Stimulated activated CD4-positive, alpha-beta T cell treated with anti-CD3 and anti-CD28 coated beads, TNF-alpha, amount 100 ng/mL, for 48 hours (primary cell): ENCODE measurements around the gene GCN1.
A peak's percentile ranks its signal among the peaks of the same experiment; 100 is the strongest.

ENCODE experiments used
- DNase-seq, 3 donors: peaks; one replicate each; pipeline ENCODE4 v3.0.0-alpha.2; 2020; ENCODE audit warnings: low read depth in 3 of 3

GCN1 gene

DNA sequence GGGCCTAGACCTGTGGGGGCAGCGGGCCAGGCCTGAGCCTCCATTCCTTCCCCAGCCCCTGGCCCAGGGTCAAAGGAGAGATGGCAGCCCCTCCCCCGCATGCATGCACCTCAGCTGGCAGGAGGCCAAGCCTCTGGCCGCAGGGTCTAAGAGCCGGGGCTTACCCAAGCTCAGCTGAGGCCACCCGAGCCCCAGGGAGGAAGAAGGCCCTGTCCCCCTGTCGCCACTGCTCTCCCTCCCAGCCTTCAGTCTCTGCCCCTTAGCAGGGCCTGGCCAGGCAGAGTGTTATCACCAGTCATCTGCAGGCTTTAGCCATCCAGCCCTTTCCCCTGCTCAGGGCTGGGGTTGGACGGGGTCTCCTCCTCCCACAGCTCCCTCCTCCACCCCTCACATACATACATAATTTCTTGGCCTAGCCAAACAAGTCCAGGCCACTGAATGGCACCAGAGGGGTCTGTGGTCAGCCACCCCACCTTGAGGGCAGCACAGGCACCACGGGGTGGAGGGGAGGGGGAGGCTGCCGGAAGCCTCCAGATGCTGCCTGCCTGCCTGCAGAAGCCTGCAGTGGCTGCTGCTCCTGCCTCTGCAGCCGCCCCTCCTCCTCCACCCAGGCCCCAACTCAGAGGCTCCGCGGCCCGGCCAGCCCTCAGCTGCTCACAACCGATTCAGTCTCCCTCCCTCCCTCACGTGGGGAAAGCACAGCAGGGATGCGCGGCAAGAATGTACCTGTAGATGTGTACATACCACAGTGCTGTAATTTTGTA lies 100.7 kb downstream of the GCN1 start:
- no peak for DNase-seq

DNA sequence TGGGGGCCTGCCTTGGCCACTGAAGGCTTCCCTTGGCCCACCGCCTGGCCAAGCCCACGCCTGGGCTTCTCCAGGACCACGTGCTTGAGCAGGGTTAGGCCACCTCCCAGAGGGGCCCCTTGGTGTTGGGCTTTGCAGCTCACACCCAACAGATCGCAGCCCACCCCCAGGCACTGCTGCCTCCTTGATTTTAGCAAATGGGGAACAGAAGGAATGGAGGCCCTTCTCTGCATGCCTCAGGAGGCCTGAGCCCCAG lies 101.3 kb downstream of the GCN1 start:
- no peak for DNase-seq

DNA sequence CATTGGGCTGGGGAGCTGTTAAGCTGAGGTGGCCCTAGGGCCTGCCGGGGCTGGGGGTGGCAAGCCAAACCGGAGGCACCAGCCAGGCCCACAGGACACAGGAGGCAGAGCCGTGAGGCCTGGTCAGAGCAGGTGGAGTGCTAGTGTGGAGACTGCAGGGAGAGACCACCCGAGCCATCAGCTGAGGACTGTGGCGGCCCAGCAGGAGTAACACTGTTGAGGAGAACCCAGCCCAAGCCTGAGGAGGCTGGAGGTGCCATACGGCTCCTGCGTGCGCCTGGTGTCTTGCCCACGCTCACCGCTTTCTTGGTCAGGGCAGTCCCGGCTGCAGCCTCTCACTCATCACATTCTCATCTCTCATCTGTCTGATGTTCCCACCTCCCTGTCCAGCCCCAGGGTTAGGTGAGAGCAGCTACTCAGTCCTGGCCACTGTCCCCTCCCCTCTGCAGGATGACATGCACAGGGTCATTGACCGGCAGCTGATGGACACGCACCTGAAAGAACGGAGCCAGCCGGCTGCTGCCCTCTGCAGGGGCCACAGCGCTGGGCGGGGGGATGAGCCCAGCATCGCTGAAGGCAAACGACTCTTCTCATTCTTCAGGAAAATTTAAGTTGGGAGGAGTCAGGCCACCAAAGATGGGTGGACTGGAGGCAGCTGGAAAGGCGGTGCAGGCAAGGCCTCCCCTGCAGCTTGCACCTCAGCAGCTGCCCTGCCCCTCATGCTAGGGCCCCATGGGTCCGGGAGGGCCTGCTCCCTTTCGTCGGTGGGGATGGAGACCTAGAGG lies 101.8 kb downstream of the GCN1 start:
- DNase-seq = no peak

DNA sequence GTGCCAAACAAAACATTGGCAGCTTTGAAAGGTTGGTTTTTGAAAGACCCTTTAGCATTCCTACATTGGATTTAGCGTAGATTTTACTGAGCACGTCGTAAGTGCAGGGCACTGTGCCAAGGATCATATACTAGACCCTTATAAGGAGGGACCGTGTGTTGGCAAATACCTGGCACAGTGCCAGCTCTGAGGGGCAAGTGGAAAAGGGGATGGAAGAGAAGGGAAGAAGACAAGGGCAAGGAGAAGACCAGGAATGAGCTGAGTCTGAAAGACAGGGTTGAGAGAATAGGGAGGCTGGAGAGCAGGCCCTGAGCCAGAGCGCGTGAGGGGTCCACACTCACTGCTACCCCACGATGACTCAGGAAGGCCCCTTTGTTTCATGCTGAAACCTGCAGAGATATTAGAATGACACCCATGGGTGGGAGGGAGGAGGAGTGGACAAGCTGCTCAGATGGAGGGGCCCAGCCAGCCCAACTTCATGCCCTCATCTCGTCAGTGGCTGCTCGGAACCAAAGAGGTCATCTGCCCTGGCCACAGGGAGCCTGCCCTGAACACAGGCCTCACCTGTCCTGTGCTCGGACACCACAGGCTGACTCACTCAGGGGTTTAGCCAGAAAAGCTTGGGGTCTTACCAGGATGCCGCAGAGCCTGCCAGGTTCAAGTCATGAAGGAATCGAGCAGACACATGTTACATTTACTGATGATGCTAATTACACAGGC lies 103.0 kb downstream of the GCN1 start:
- no peak for DNase-seq

DNA sequence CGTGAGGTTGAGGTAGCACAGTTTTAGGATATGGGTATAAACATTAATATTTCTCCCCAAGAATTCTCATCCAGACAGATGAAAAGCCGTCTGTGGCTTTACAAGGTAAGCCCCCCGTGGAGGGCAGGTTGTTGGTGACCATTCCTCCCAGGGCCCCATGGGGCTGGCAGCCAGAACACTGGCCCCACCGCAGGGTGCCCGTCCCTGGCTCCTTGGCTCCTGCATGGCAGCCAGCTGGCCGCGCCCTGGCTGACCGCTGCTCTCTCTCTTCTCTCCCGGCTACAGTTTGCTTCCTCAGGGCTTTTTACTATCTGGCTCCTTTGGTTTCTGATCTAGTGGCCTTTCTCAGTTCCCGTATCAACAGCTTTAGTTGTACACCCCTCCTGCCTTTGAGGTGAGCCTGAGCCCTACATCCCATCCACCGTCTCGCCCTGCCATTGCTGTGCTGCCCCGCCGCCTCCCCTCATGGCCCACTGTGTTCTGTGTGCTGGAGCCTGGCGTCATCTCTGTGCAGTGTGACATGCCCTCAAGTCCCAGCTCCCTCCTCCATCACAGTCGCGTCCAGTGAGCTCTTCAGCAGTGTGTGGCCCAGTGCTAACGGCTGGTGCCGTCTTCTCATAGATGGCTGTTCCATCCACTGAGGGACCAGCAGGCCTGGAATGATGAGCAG lies 103.8 kb downstream of the GCN1 start:
- DNase-seq = no peak

DNA sequence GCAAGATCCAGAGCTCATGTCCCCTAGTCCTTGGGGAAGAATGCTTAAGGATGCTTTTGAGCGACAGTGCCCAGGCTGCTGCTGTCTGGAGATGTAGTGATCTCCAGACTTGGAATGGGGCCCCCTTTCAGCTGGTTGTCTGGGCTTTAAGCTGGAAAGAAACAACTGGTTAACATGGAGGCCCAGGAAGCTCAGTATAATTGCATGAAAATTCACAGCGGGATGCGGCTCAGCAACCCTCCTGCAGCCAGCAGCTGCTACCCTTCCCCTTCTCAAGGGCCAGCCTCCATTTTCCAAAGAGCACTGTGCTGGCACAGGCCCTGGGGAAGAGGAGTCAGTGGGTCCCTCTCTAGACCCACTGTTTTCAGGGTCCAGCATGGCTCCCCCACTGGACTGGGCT lies 104.3 kb downstream of the GCN1 start:
- DNase-seq = no peak

DNA sequence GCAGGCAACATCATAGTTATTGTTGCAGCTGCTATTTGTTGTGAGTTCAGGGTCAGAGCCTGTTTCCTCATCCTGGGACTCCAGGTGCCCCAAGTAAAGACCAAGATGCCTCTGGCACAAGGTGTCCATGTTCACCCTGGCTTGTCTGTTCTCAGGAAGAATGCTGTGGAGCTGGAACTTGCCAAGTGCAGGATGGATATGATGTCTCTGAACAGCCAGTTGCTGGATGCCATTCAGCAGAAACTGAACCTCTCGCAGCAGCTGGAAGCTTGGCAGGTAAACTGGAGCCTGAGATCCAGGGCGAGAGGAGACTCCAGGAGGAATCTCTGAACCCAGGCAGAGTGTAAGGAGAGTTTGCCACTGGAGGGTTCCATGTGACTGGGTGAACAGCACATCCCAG lies 104.7 kb downstream of the GCN1 start:
- no peak for DNase-seq

DNA sequence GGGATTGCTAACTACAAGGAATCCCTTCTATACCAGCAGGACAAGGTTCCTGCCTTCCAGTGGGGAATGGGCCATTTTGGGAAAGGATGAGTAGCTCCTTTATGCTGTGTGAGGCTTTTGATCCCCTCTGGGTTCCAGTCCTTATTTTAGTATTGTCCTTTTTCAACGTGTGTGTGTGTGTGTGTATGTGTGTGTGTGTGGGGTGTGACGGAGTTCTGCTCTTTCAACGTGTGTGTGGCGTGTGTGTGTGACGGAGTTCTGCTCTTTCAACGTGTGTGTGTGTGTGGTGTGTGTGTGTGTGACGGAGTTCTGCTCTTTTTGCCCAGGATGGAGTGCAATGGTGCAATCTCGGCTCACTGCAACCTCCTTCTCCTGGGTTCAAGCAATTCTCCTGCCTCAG lies 105.4 kb downstream of the GCN1 start:
- no peak for DNase-seq

DNA sequence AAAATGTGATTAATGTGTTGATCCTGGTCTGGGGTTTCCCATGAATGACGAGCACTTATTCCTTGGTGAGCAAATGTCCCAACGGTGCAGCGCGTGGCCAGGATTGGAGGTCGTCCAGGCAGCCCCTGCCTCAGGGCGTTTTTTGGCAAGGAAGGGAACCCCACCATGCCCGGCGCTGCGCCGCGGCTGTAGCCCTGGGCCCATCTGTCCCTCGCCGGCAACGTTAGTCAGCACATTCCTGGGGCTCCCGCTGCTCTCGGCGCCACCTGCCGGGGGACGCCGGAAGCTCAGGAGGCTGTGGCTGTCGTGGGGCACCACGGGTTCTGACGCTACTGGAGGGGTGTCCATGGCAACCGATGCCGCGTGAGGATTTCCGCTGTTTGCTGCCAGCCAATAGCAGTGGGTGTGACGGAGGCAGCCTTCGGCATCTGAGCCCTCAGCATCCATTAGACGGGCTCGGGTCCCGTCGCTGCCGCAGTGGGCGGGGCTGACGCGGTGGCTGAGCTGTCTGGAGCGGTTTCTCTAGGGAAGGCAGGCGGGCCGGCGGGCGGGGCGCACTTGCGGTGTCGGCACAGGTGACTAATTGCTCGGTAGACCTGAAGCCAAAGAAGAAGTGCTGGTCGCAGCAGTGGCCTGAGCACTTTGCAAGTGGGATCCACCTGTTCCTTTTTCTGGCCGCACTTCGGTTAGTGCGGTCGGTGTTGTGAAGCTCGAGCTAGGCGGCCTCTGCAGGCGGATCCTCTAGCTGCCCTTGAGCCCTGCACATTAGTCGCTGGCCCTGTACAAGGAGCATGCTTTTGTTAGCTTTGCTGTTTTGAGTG lies 107.5 kb downstream of the GCN1 start:
- peak; percentile 98 to 100 (median 98) for DNase-seq

DNA sequence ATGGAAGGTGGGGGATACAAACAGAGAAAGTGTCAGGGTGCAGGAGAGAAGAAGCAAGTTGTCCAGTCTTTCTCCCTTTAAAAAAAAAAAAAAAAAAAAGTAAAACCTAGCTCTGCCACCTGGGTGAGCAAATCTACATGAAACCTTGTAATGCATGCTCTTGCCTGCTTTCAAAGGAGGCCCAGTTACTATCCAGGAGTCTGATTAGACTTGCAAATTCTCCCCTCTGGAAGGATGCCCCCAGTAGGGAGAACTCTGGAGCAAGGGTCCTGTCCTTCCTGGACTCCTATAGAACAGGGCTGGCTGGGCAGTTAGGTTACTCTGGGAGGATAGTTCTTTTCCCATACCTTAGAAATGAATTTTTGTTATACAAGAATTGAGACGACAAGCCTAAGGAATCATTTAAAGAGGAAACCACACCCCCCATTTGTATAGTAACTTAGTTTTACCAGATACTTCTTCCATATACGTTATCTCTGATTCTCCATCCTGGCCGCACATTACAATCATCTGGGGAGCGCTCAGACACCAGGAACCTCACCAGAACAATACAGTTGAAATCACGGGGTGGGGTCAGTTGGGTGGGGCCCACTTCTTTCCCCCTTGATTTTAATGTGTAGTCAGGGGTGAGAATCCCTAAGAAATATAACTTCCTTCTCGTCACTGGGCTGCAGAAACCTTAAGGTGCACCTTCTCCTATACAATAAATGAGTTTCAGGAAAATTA lies 108.4 kb downstream of the GCN1 start:
- DNase-seq = no peak

DNA sequence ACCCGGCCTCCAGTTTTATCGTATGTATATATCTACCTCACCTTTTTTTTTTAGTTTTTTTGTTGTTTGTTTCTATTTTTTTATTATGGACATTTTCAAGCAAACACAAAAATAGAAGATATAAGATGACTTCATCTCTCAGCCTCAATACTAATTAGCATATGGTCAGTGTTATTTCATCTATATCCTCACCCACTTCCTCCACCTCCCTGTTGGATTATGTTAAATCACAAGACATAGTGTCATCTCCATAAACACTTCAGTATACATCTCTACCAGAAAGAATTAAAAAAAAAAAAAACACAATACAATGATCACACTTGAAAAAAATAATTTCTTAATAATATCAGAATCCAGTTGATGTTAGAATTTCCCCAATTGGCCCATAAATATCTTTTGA lies 112.9 kb downstream of the GCN1 start:
- no peak for DNase-seq

DNA sequence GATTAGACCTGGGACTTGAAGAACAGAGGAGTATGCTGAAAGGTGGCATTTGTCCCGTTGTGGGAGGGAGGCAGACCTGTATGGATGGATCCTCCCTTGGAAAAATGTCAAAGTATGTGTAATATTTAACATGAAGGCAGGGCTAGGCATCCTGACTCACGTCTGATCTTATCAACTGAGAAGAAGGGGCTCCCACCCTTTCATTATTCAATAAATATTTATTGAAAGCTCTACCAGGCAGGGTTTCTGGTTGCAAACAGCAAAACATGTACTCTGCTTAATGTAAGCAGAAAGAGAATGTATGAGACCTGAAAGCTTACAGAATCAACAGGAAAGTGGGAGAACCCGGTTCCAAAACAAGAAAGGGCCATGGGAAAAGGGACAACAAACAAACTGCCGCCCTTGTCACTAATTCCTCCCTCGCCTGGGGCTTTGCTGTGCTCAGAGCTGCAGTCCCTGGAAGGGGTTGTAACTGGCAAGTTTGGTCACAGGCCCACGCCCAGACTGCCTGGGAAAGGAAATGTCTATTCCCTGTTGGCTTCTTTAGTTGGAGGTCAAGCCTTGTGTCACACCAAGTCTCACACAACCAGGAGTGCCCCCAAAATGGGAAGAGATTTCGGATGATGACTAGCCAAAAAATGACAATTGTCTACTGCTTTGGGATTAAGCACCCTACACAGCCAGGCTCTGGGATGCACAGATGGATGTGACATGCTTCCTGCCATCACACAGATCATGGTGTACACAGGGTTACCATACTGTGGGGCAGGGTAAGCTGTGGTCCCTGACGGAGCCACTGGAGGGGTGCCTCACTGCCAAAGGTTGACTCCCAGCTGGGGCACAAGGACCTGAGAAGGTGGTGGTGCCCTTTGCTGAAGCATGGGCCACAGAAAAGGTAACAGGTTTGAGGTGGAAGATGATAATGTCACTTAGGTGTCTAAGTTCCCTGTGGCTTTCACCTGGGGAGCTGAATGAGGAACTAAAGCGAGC lies 114.8 kb downstream of the GCN1 start:
- DNase-seq = no peak

DNA sequence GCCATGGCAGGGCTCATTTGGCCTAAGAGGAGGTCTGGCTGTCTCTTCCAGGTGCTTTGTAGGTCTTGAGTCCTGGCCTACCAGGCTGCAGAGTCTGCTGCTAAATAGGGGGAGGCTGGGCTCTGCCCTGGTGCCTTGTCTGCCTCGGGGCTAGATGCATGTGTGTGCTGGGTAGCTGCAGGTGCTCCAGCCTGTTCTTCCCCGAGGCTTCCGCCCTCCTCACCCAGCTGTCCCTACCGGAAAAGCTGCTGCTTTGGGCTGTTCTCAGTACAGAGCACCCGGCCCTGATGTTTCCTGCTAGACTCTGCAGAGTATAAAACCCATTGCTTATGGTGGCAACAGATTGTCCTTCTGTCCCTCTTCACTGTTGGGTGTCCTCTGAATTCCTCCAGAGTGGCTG lies 115.6 kb downstream of the GCN1 start:
- no peak for DNase-seq

DNA sequence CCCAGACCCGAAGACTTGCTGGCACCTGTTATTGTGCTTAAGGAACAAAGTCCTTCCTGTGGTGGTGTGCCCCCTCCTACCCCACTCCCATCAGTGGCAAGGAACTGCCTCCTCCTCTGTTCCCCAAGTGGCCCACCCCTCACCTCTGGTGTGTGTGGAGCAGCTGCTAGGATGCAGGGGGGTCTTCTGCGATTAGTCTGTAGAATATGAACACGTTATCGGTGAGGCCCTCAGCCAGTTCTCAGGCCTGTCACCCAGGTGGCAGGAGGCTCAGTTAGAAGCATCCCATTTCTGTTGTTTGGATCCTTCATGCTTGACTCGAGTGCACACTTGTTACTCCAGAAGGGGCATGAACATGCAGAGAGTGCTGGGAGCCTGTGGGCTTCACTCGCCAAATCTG lies 117.3 kb downstream of the GCN1 start:
- no peak for DNase-seq
